Measurements from ENCODE around the gene EGFR.

DNA sequence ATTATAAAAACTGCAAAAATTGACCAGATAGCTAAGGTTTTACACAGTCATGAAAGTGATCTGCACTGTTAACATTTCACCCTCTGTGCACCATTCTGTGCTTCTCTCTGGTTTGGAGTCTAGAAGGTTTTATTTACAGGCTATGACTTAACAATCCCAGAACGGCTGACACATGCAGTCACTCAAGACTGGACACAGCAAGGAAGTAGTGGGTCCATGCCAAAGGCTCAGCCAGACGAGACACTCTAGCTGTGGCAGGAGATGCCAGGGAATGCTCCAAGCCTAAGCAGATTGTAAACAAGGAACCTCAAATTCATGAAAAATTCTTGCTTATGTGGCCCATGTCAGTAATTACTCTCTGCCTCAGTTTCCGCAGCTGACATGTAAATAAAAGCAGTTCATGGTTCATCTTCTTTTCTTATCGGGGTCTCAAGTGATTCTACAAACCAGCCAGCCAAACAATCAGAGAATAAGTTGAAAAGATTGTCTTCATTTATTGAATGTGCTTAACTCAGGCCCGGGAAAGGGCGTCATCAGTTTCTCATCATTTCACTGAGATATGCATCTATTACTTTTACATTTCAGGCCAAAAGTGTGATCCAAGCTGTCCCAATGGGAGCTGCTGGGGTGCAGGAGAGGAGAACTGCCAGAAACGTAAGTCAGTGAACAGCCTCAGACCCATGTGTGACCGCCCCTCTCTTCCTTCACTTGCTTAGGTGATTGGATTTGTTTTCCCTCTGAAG is 132.1 kb downstream of the EGFR start:
- no peak for TF ChIP-seq POLR2A (IDR thresholded peaks at IDR 0.05; ENCODE audit: extremely low read depth, insufficient read length)
- TF ChIP-seq, protein P1, sequence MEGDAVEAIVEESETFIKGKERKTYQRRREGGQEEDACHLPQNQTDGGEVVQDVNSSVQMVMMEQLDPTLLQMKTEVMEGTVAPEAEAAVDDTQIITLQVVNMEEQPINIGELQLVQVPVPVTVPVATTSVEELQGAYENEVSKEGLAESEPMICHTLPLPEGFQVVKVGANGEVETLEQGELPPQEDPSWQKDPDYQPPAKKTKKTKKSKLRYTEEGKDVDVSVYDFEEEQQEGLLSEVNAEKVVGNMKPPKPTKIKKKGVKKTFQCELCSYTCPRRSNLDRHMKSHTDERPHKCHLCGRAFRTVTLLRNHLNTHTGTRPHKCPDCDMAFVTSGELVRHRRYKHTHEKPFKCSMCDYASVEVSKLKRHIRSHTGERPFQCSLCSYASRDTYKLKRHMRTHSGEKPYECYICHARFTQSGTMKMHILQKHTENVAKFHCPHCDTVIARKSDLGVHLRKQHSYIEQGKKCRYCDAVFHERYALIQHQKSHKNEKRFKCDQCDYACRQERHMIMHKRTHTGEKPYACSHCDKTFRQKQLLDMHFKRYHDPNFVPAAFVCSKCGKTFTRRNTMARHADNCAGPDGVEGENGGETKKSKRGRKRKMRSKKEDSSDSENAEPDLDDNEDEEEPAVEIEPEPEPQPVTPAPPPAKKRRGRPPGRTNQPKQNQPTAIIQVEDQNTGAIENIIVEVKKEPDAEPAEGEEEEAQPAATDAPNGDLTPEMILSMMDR (IDR thresholded peaks at IDR 0.05; ENCODE audit: low read depth, low read length), result no peak
- TF ChIP-seq, protein P2, sequence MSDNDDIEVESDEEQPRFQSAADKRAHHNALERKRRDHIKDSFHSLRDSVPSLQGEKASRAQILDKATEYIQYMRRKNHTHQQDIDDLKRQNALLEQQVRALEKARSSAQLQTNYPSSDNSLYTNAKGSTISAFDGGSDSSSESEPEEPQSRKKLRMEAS (IDR thresholded peaks at IDR 0.05; ENCODE audit: low read depth, low read length), result no peak
